SK-N-SH treated with all-trans-retinoic acid at 6 μM for 48 hours (cell line): ENCODE measurements around the gene FAM210A.

ENCODE experiments used
- ATAC-seq: fragments of 200-7000 bp; cut with Tn5 transposase; 3 replicates; pipeline ENCODE4 v1.9.1; 2020; ENCODE audit warnings: mild to moderate bottlenecking, moderate library complexity
- ARNTL ChIP-seq: fragments of 450-650 bp; formaldehyde crosslinking; IDR thresholded peaks from 2 replicates; pipeline ENCODE4 v1.5.0; 2020; ENCODE audit warnings: low read depth, mild to moderate bottlenecking, moderate library complexity, borderline replicate concordance
- BACH2 ChIP-seq: fragments of 250-450 bp; sonication (Bioruptor Pico); IDR thresholded peaks from 2 replicates; pipeline ENCODE4 v1.9.0; 2021; ENCODE audit warnings: mild to moderate bottlenecking, borderline replicate concordance
- CREB5 ChIP-seq: fragments of 250-450 bp; sonication (Bioruptor Pico); IDR thresholded peaks from 2 replicates; pipeline ENCODE4 v1.5.1; 2020; ENCODE audit warnings: low read depth, mild to moderate bottlenecking, moderate library complexity
- CSDC2 ChIP-seq: fragments of 250-450 bp; sonication (Bioruptor Pico); IDR thresholded peaks from 2 replicates; pipeline ENCODE4 v1.5.0; 2020; ENCODE audit warnings: mild to moderate bottlenecking, moderate library complexity
- CSRNP3 ChIP-seq: fragments of 250-450 bp; sonication (Bioruptor Pico); IDR thresholded peaks from 2 replicates; pipeline ENCODE4 v1.5.1; 2021; ENCODE audit warnings: mild to moderate bottlenecking, moderate library complexity
- GLIS3 ChIP-seq: fragments of 250-450 bp; sonication (Bioruptor Pico); IDR thresholded peaks from 2 replicates; pipeline ENCODE4 v1.5.0; 2020; ENCODE audit warnings: mild to moderate bottlenecking, moderate library complexity
- ISL1 ChIP-seq: fragments of 250-450 bp; sonication (Bioruptor Pico); IDR thresholded peaks from 2 replicates; pipeline ENCODE4 v2.1.2; 2022; ENCODE audit warnings: mild to moderate bottlenecking, moderate library complexity
- POU6F1 ChIP-seq: fragments of 250-450 bp; sonication (Bioruptor Pico); IDR thresholded peaks from 2 replicates; pipeline ENCODE4 v1.8.0; 2021; ENCODE audit warnings: low read depth, mild to moderate bottlenecking, moderate library complexity, borderline replicate concordance
- PPARA ChIP-seq: fragments of 250-450 bp; sonication (Bioruptor Pico); IDR thresholded peaks from 2 replicates; pipeline ENCODE4 v1.5.0; 2020; ENCODE audit warnings: mild to moderate bottlenecking, borderline replicate concordance
- RARB ChIP-seq: fragments of 250-450 bp; sonication (Bioruptor Pico); IDR thresholded peaks from 2 replicates; pipeline ENCODE4 v1.8.0; 2021; ENCODE audit warnings: mild to moderate bottlenecking, moderate library complexity
- SNAI2 ChIP-seq: fragments of 250-450 bp; sonication (Bioruptor Pico); IDR thresholded peaks from 2 replicates; pipeline ENCODE4 v1.5.0; 2020; ENCODE audit warnings: mild to moderate bottlenecking, moderate library complexity
- TCF4 ChIP-seq: fragments of 250-450 bp; sonication (Bioruptor Pico); IDR thresholded peaks from 2 replicates; pipeline ENCODE4 v1.8.0; 2021; ENCODE audit warnings: mild to moderate bottlenecking, moderate library complexity, borderline replicate concordance
- TOX ChIP-seq: fragments of 250-450 bp; sonication (Bioruptor Pico); IDR thresholded peaks from 2 replicates; pipeline ENCODE4 v1.8.0; 2021; ENCODE audit warnings: mild to moderate bottlenecking, moderate library complexity, borderline replicate concordance
- TSHZ2 ChIP-seq: fragments of 250-450 bp; sonication (Bioruptor Pico); IDR thresholded peaks from 2 replicates; pipeline ENCODE4 v1.5.0; 2020; ENCODE audit warnings: mild to moderate bottlenecking, moderate library complexity
- ZC3H10 ChIP-seq: fragments of 250-450 bp; sonication (Bioruptor Pico); IDR thresholded peaks from 2 replicates; pipeline ENCODE4 v1.5.1; 2021; ENCODE audit warnings: mild to moderate bottlenecking, moderate library complexity
- ZFP3 ChIP-seq: fragments of 250-450 bp; sonication (Bioruptor Pico); IDR thresholded peaks from 2 replicates; pipeline ENCODE4 v1.5.0; 2020; ENCODE audit warnings: mild to moderate bottlenecking, moderate library complexity
- ZFP30 ChIP-seq: fragments of 450-650 bp; formaldehyde crosslinking; IDR thresholded peaks from 2 replicates; pipeline ENCODE4 v1.5.0; 2022; ENCODE audit warnings: mild to moderate bottlenecking, moderate library complexity
- ZNF565 ChIP-seq: fragments of 450-650 bp; formaldehyde crosslinking; conservative IDR thresholded peaks from 2 replicates; pipeline ENCODE4 v1.5.0; 2020; ENCODE audit warnings: low read depth, mild to moderate bottlenecking, moderate library complexity
- ZNF70 ChIP-seq: fragments of 450-650 bp; formaldehyde crosslinking; IDR thresholded peaks from 2 replicates; pipeline ENCODE4 v1.5.0; 2020; ENCODE audit warnings: mild to moderate bottlenecking, moderate library complexity
- ZNF8 ChIP-seq: fragments of 450-650 bp; formaldehyde crosslinking; IDR thresholded peaks from 2 replicates; pipeline ENCODE4 v1.5.0; 2020; ENCODE audit warnings: mild to moderate bottlenecking, moderate library complexity

Gene FAM210A

GRCh38 chr18:13620818-13621445, 105.4 kb downstream of the FAM210A start:
- ATAC-seq: no peak
- TF ChIP-seq CSDC2 (CRISPR knock-in tag): no peak
- TF ChIP-seq ZFP3 (CRISPR knock-in tag): no peak
- TF ChIP-seq TOX (CRISPR knock-in tag): no peak
- TF ChIP-seq ZNF8 (CRISPR knock-in tag): no peak
- no peak for TF ChIP-seq BACH2 (CRISPR knock-in tag)
- no peak for TF ChIP-seq RARB
- TF ChIP-seq ISL1: no peak
- no peak for TF ChIP-seq ZNF565 (CRISPR knock-in tag)

GRCh38 chr18:13620206-13620672, 106.1 kb downstream of the FAM210A start:
- TF ChIP-seq ARNTL (CRISPR knock-in tag) (no peak), SNAI2 (CRISPR knock-in tag) (no peak), TOX (CRISPR knock-in tag) (no peak)
- no peak for ATAC-seq

- ATAC-seq: no peak
- TF ChIP-seq ZFP3 (CRISPR knock-in tag): no peak
- TF ChIP-seq TSHZ2 (CRISPR knock-in tag): no peak
- TF ChIP-seq CREB5 (CRISPR knock-in tag): no peak
- TF ChIP-seq SNAI2 (CRISPR knock-in tag): no peak
- TF ChIP-seq GLIS3: no peak
- no peak for TF ChIP-seq ZFP30 (CRISPR knock-in tag)
- TF ChIP-seq PPARA (CRISPR knock-in tag): no peak
- TF ChIP-seq POU6F1 (CRISPR knock-in tag): no peak
- TF ChIP-seq ZNF70 (CRISPR knock-in tag): no peak
- TF ChIP-seq ZNF8 (CRISPR knock-in tag): no peak
- no peak for TF ChIP-seq RARB
- TF ChIP-seq ZC3H10 (CRISPR knock-in tag): no peak
- no peak for TF ChIP-seq ARNTL (CRISPR knock-in tag)
- no peak for TF ChIP-seq CSRNP3 (CRISPR knock-in tag)
- no peak for TF ChIP-seq CSDC2 (CRISPR knock-in tag)
- TF ChIP-seq TCF4 (CRISPR knock-in tag): no peak
- TF ChIP-seq ISL1: no peak
- TF ChIP-seq BACH2 (CRISPR knock-in tag): no peak
These were observed 106.7 kb downstream of the FAM210A start for GRCh38 chr18:13619505-13620205.
